DND-41 (cell line): ENCODE results near the gene SEBOX.

Experiments
- CTCF ChIP-seq: IDR thresholded peaks from 2 replicates; pipeline ENCODE4 v1.5.1; 2012; ENCODE audit warnings: borderline replicate concordance, low read length, moderate library complexity, mild to moderate bottlenecking; ENCODE audit not compliant: poor library complexity, severe bottlenecking; ENCODE audit errors: extremely low read depth
- EZH2 ChIP-seq: IDR thresholded peaks from 3 replicates; pipeline ENCODE4 v1.6.1; 2012; ENCODE audit warnings: borderline replicate concordance, low read depth, mild to moderate bottlenecking, moderate library complexity, low read length, inconsistent platforms; ENCODE audit not compliant: severe bottlenecking

GRCh38 chr17:28339431-28339830 lies 25.6 kb downstream of the SEBOX start:
- TF ChIP-seq EZH2: no peak
- no peak for TF ChIP-seq CTCF
